RWPE2 (cell line): ENCODE results near the gene PDLIM7.

Experiments
- ATAC-seq: fragments of 200-7000 bp; cut with Tn5 transposase; 3 replicates; pipeline ENCODE4 v1.9.1; 2021; ENCODE audit warnings: low read depth
- DNase-seq: peaks from one replicate; pipeline ENCODE4 v3.0.0-alpha.2; 2020; ENCODE audit warnings: low spot score
- H3K27ac ChIP-seq: fragments of 450-650 bp; 2 replicates; pipeline ENCODE4 v1.5.1; 2017; ENCODE audit warnings: mild to moderate bottlenecking; ENCODE audit not compliant: poor library complexity, severe bottlenecking
- H3K27me3 ChIP-seq: fragments of 250-450 bp; sonication (Bioruptor Pico); 2 replicates; pipeline ENCODE4 v1.5.1; 2021; ENCODE audit warnings: mild to moderate bottlenecking, moderate library complexity; ENCODE audit not compliant: insufficient read depth, poor library complexity, severe bottlenecking
- H3K36me3 ChIP-seq: fragments of 250-450 bp; sonication (Bioruptor Pico); 2 replicates; pipeline ENCODE4 v1.5.1; 2020; ENCODE audit warnings: low read depth, mild to moderate bottlenecking, moderate library complexity
- H3K4me1 ChIP-seq: fragments of 250-450 bp; sonication (Bioruptor Pico); 2 replicates; pipeline ENCODE4 v1.5.1; 2021; ENCODE audit warnings: mild to moderate bottlenecking, moderate library complexity; ENCODE audit not compliant: insufficient read depth, poor library complexity, severe bottlenecking
- H3K4me3 ChIP-seq: fragments of 250-450 bp; sonication (Bioruptor Pico); 2 replicates; pipeline ENCODE4 v1.5.1; 2021; ENCODE audit warnings: mild to moderate bottlenecking, moderate library complexity; ENCODE audit not compliant: severe bottlenecking
- H3K9me3 ChIP-seq: fragments of 250-450 bp; sonication (Bioruptor Pico); 2 replicates; pipeline ENCODE4 v1.5.1; 2021; ENCODE audit warnings: mild to moderate bottlenecking, moderate library complexity; ENCODE audit not compliant: severe bottlenecking
- TF ChIP-seq, protein P1 (sequence below): fragments of 450-650 bp; IDR thresholded peaks from one replicate; pipeline ENCODE4 v1.5.1; 2017; ENCODE audit warnings: mild to moderate bottlenecking, moderate library complexity; ENCODE audit not compliant: poor library complexity, severe bottlenecking

Gene PDLIM7

DNA sequence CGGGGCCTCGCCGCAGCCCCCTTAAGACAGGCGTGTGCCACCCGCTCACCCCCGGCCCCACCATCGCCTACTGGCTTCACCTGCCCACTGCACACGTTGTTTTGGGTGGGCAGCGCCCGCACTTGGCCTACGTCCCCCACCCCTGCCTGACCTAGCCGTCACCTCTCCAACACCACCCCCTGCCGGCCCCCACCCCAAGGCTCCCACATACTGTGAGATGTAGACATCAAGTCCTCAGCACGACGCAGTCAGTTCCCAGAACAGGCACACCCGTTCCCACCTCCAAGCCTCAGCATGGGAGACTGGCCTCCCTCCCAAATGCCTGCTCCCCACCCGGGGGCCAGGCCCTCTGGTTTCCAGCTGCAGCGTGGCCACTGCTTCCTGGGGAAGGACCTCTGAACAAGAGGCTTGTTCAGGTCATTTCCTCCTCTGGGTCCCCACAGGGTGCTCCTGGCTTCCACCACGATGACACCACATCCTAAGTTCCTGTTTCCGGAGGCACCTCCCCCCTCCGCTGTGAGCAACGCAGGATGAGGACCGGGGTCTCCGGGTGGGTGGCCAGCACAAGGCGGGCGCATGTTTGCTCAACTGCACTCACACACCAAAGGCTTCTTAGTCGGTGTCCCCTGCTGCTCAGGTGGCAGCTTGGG is 35.3 kb downstream of the PDLIM7 start:
- DNase-seq: no peak
- Histone ChIP-seq H3K4me3 (no peak overlapping the region), H3K36me3 (peaks cover 60% of the 10 kb centered on the region), H3K27ac (no peak overlapping the region), H3K4me1 (no peaks in the 10 kb centered on the region), H3K9me3 (no peaks in the 10 kb centered on the region), H3K27me3 (no peaks in the 10 kb centered on the region)
- TF ChIP-seq, protein P1, sequence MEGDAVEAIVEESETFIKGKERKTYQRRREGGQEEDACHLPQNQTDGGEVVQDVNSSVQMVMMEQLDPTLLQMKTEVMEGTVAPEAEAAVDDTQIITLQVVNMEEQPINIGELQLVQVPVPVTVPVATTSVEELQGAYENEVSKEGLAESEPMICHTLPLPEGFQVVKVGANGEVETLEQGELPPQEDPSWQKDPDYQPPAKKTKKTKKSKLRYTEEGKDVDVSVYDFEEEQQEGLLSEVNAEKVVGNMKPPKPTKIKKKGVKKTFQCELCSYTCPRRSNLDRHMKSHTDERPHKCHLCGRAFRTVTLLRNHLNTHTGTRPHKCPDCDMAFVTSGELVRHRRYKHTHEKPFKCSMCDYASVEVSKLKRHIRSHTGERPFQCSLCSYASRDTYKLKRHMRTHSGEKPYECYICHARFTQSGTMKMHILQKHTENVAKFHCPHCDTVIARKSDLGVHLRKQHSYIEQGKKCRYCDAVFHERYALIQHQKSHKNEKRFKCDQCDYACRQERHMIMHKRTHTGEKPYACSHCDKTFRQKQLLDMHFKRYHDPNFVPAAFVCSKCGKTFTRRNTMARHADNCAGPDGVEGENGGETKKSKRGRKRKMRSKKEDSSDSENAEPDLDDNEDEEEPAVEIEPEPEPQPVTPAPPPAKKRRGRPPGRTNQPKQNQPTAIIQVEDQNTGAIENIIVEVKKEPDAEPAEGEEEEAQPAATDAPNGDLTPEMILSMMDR: no peak
- ATAC-seq: no peak

DNA sequence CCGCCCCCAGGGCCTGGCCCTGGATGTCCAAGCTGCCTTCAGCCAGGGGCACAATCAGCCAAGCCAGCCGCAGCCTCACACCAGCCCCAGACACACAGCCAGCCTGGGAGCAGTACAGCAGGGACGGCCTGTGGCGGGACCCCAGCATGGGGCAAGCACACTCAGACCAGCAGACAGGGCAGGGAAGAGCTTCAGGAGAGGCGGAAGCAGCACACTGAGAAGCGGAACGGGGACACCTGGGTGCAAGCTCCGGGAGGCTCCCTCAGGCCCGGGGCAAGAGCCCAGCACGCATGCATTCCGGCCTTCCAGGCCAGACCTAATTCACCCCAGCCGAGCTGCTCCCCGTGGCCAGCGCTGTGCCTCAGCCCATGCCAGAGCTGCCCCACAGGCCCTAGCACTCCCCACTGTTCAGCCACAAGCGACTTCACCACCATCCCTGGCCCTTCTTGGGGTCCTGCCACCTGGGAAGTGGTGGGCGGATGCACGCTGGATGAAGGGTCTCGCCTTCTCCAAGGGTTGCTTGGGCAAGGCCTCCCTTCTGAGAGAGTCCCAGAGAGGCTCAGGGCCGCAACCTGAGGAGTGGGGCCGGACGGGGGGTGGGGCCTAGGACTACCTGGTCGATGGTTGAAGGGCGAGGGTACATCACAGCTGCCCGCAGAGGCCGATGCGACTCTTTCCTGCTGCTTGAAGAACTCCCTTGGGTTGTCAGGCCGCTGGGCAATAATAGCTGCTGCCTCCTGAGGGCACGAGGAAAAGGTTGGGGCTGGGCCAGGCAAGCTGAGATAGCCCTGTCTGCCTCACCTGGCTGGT is 37.4 kb downstream of the PDLIM7 start:
- Histone ChIP-seq H3K9me3 (no peaks in the 10 kb centered on the region), H3K27ac (no peak overlapping the region), H3K4me1 (no peaks in the 10 kb centered on the region)

DNA sequence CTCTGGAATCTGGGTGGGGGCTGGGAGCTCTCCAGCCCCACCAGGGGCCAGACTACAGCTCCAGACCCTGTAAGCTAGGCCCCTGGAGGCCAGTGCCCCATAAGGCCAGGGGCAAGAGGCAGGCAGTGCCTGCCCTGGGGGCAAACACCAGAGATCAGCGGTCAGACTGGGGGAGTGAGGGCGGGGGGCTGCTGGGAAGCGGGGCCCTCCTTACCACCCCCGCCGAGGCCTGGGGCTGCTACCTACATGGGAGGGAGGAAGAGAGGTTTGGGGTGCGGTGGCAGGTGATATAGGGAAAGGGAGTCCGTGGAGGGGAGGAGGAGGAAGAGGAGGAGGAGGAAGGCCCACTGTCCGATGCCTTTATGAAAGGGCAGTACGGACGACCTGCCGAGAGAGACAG is 38.0 kb downstream of the PDLIM7 start:
- no peaks in the 10 kb centered on the region for H3K4me1 ChIP-seq
- H3K4me3 ChIP-seq: no peak overlapping the region
- H3K27me3 ChIP-seq: no peaks in the 10 kb centered on the region
- no peaks in the 10 kb centered on the region for H3K9me3 ChIP-seq
- no peak overlapping the region for H3K27ac ChIP-seq
- TF ChIP-seq, protein P1: no peak
- ATAC-seq (no peak), DNase-seq (no peak)
- H3K36me3 ChIP-seq: peaks cover 38% of the 10 kb centered on the region

More for the DNA sequence above, 37.4 kb downstream of the PDLIM7 start:
- ATAC-seq (no peak), DNase-seq (no peak)
- H3K4me3 ChIP-seq: no peak overlapping the region
- TF ChIP-seq, protein P1: no peak
- H3K27me3 ChIP-seq: no peaks in the 10 kb centered on the region
- H3K36me3 ChIP-seq: peaks cover 45% of the 10 kb centered on the region

GRCh38 chr5:177458912-177459350 is 38.5 kb downstream of the PDLIM7 start:
- DNase-seq: no peak

More at GRCh38 chr5:177458912-177459350, 38.5 kb downstream of the PDLIM7 start:
- no peak overlapping the region for H3K4me3 ChIP-seq
- H3K27ac ChIP-seq: no peak overlapping the region
- H3K36me3 ChIP-seq: peaks cover 34% of the 10 kb centered on the region
- no peak for ATAC-seq
- no peaks in the 10 kb centered on the region for H3K9me3 ChIP-seq
- H3K27me3 ChIP-seq: no peaks in the 10 kb centered on the region
- H3K4me1 ChIP-seq: no peaks in the 10 kb centered on the region
- TF ChIP-seq, protein P1: no peak
